A673 (cell line): ENCODE results near the gene OSBPL3.

Experiments used
- CTCF ChIP-seq: fragments of 300-800, 200-600 bp; sonication (generic); conservative IDR thresholded peaks from 2 replicates; pipeline ENCODE4 v1.5.1; 2017; ENCODE audit warnings: low read depth, mild to moderate bottlenecking, antibody characterized with exemption, low read length, moderate library complexity, mixed read lengths
- EZH2 ChIP-seq: fragments of 200-600 bp; sonication (generic); IDR thresholded peaks from 2 replicates; pipeline ENCODE4 v1.6.1; 2017; ENCODE audit warnings: borderline replicate concordance, low read depth, mild to moderate bottlenecking, mixed read lengths, antibody characterized with exemption, low read length; ENCODE audit not compliant: poor library complexity, severe bottlenecking

DNA sequence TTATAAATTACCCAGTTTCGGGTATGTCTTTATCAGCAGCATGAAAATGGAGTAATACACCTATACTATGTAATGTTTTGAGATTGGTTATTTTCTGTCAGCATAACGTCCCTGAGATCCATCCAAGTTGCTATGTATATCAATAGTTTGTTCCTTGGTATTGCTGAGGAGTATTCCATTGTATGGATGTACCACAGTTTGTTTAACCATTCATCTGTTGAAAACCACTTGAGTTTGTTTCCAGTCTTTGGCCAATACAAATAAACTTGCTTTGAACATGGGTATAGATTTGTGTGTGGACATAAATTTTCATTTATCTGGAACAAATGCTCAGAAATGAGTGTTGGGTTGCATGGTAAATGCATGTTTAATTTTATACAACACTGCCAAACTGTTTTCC is 119.4 kb downstream of the OSBPL3 start:
- no peak for TF ChIP-seq CTCF
- TF ChIP-seq EZH2 = no peak
